NCI-H2171 treated with DMSO at 0.1 percent for 48 hours (cell line): Measurements from ENCODE around the gene PPP1CB.
A peak's percentile ranks its signal among the peaks of the same experiment; 100 is the strongest.
"Not testable (repeated sequence)": the region's sequence is repeated elsewhere in the genome, so short reads cannot be mapped to it uniquely, and the experiment has no call there.

Experiments used
- DNase-seq: peaks from one replicate; lab custom pipeline; 2025; lab: John Stamatoyannopoulos, UW

The PPP1CB gene

DNA sequence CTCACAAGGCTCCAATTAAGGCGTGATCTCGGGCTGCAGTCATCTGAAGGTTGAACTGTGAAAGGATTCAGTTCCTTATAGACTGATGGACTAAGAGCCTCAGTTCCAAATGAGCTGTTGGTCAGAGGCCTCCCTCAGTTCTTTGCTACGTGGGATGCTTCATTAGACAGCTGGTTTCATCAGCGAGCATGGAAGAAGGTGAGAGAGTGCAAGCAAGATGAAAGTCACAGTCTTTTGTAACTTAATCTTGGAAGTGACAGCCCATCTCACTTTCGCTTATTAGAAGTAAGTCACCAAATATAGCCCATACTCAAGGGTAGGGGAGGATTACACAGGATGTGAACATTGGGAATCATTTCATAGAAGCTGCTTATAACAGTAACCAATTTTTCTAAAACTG lies 26.8 kb downstream of the PPP1CB start:
- no peak for DNase-seq

DNA sequence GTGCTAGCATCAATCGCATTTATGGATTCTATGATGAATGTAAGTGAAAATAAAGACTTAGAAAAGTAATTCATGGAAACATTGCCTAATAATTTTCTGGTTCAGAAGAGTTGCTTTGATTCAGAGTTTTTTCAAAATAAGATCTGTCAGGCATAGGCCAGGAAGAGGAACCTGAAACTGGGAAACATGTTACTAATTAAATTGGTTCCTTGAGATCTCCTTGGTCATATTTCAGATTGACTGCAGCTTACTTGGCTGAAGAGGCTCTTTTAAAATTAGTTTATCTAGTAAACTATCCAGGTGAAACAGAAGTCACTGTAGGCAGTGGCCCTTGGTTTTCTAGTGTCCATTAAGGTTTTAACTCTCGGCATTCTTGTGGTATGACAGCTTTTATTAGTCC lies 27.4 kb downstream of the PPP1CB start:
- no peak for DNase-seq

DNA sequence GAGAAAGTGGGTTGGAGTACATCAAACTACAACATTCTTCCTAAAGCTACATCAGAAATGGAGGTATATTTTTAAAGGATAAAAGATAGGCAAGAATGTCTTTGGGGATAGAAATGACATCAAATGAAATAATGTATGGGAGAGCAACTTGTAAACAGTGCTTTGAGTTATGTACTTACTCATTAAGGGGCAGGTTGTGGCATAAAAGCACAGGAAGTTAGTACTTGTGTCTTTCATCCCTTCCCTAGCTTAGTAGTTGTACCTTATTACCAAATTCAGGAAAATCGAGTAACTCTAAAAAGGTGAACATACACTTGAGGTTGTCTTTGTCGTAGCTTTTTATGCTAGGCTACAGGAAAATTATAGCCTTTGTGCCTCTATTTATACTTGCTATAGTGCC lies 28.9 kb downstream of the PPP1CB start:
- DNase-seq, result no peak

DNA sequence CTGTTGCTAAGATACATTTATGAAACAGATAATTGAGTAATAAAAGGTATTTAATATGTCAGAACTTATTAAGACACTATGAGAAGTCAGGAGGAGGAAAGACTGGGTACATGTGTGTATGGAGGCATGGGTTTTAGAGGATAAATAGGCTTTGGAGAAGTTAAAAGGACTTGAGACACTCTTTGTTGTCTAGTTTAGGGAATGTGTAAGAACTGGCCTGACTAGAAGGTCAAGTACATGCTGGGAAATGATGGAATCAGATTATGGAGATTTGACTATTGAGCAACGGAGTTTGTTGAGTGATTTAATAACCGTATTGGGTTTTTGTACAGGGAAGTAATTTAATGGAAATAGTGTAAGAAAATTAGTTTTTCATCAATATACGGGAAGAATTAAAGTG lies 30.8 kb downstream of the PPP1CB start:
- no peak for DNase-seq

DNA sequence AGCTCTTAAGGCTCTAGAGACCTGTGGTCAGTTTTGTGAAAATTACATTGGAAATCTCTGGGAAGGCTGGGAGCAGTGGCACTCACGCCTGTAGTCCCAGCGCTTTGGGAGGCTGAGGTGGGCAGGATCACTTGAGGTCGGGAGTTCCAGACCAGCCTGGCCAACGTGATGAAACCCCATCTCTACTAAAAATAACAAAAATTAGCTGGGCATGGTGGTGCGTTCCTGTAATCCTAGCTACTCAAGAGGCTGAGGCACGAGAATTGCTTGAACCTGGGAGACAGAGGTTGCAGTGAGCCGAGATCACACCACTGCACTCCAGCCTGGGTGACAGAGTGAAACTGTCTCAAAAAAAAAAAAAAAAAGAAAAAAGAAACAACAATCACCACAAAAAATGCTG lies 32.9 kb downstream of the PPP1CB start:
- not testable (repeated sequence) for DNase-seq

DNA sequence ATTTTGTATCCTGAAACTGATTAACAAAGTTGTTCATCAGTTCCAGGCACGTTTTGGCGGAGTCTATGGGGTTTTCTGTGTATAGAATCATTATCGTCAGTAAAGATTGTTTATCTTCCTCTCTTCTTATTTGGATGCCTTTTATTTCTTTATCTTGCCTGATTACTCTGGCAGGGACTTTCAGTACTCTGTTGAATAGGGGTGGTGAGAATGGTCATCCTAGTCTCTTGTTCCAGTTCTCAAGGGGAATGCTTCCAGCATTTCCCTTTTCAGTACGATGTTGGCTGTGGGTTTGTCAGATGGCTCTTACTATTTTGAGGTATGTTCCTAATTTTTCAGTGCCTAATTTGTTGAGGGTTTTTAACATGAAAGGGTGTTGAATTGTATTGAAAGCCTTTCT lies 45.0 kb downstream of the PPP1CB start:
- DNase-seq, result no peak

DNA sequence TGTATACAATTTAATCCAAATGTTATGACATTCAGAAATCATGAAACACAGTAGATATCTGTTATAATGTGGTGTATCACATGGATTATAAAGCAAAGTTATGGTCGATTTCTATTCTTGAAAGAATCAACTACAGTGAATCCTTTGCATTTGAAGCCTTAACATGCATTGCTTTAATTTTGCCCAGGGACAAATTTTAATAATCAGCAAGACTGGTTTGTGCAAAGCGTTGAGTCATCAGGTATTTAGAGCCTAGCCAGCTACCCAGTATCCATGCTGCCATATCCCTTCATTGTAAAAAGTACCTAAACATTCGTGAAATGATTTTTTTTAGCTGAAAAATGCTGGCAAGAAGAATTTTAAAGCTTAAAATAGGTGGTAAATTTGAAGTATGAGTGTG lies 50.1 kb downstream of the PPP1CB start:
- DNase-seq, result no peak

DNA sequence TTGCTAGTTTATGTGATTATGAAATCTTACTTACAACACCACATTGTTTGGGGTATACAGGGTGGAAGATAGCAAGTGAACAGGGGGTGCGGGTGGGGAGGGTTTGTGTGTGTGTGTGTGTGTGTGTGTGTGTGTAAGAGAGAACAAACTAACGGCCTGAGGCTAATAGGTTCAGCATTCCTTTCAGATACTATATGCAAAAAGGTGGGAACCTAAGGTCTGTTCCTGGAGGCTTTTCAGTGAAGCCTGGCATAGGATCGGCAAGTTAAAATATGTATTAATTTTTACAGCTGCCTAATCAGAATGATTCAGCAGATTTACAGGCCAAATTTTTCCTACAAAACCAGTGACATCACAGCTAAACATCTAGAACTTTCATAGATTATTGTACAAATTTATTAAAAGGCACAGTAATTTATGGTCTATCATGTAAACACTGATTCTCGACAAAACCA lies 51.4 kb downstream of the PPP1CB start:
- DNase-seq, result no peak

DNA sequence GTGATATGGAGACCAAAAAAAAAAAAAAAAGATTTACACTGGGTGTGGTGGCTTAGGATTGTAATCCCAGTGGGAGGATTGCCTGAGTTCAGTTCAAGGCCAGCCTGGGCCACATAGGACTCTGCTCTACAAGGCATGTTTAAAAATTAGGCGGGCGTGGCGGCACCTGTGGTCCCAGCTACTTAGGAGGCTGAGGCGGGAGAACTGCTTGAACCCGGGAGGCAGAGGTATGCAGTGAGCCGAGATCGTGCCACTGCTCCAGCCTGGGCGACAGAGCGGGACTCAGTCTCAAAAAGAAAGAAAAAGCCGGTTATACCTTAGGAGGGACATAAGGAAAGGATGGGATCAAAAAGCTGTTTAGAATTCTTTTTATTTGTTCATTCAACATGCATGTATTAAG lies 58.3 kb downstream of the PPP1CB start:
- peak; percentile 39 for DNase-seq

DNA sequence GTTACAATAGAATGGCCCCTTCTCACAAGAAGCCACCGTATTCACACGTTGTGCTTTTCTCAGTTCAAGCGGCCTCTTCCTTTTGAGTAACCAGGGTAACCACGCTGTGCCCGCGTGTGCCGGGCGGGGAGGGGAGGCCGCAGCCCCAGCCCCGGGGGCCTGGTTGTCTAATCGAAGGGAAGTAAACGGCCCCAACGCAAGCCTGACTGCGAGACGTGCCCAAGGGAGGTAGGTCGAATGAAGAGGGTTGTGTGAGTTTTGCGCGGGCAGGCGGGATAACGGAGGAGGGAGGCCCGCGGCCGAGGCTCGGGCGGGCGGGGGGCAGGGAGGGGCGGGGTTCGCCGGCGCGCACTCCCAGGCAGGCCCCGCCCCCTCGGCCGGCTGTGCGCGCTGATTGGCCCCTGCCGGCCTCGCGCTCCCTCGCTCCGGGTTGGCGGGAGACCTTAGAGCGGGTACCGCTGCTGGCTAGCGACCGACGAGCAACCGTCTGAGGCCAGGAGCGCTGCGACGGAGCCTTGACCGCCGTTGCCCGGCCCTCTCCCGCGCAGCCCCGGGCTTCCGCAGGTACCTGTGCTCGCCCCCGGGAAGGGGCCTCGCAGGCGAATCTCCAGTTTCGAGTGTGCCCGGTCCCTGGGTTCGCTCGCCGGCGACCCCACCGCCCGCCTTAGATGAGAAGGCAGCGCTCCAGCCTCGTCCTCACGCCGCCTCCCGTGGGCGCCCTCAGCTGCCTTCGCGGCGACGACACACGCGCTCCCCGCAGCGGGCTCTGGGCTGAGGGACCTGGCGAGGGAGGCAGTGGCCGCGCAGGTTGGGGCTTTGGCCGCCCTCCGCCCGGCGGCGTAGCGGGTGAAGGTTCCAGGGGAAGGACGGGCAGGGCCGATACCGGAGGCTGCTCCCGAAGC lies 59.0 kb downstream of the PPP1CB start, which contains the start of gene SPDYA:
Gene SPDYA (plus strand): TSS at position 451 of the 902 bp plus-strand sequence. CDS start 5,181 bp downstream, outside the sequence.
- DNase-seq, result peak; percentile 81

DNA sequence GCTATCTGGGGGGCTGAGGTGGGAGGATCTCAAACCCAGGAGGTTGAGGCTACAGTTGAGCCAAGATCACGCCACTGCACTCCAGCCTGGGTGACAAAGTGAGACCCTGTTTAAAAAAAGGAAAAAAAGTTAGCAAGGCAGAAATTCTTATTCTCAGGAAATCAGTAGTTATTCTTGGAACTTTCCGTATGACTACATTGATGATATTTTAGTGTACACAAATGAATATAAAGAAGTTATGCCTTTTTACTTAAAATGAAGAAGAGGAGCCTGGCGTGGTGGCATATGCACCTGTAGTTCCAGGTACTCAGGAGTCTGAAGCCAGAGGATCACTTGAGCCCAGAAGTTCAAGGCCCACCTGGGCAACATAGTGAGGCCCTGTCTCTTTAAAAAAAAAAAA lies 66.4 kb downstream of the PPP1CB start:
- no peak for DNase-seq

DNA sequence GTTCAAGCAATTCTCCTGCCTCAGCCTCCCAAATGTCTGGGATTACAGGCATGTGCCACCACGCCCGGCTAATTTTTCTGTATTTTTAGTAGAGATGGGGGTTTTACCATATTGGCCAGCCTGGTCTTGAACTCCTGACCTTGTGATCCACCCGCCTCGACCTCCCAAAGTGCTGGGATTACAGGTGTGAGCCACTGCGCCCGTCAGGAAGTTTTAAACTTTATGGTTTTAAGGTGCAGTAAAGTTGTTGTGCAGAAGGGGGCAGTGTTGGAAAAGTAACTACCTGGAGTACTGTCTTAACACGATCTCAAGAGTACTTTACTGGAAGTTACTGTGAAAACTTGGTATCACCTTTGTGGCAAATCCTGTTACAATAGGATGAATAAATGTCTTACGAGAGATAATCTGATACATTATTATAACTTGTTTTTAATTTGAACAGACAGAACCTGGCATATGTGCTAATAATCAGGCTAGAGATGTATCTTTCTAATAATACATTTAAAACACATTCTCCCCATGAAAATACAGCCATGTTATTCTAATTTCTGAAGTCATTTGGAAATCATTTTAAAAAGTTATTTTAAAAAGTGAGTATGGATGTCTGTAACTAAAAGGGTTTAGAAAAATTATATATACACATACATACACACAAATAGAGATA lies 69.8 kb downstream of the PPP1CB start:
- DNase-seq, result peak; percentile 60

DNA sequence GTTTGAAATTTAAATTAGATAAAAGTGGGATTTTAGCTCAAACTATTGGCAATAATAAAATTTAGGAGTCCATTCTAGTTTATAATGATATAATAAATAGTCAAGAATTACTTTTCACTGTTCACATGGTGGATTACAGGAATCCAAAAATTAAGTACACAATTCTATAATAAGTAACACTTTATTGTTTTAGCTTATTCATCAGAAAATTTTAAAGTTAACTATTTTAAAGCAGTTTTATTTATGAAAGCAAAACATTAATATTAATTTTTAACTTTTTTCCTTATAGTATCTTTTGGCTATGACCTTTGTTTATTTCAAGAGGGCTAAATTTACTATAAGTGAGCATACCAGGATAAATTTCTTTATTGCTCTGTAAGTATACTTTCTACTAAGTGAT lies 70.4 kb downstream of the PPP1CB start:
- no peak for DNase-seq

DNA sequence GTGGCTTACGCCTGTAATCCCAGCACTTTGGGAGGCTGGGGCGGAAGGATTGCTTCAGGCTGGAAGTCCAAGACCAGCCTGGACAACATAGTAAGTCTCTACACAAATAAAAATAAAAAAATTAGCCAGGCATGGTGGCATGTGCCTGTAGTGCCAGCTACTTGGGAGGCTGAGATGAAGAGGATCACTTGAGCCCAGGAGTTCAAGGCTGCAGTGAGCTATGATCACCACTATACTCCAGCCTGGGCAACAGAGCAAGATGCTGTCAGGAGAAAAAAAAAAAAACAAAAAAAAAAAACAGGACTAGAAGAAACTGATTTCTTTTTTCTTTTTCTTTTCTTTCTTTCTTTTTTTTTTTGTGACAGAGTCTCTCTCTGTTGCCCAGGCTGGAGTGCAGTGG lies 72.6 kb downstream of the PPP1CB start:
- no peak for DNase-seq

DNA sequence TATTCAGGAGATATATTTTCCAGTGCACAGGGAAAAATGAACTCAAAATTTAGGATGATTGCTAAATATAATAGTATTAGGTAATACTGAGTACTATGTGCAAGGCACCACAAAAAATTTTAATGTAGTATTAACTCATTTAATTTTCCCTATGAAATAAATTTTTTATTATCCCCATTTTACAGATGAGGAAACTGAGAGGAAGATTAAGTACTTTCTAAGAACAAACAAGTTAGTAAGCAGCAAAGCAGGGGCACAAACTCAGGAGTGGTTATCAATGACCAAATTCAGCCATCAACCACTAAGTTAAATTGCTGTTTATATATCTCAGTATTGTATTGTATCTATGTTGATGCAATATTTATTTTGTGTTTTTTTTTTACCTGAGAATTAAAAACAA lies 73.2 kb downstream of the PPP1CB start:
- DNase-seq, result no peak

DNA sequence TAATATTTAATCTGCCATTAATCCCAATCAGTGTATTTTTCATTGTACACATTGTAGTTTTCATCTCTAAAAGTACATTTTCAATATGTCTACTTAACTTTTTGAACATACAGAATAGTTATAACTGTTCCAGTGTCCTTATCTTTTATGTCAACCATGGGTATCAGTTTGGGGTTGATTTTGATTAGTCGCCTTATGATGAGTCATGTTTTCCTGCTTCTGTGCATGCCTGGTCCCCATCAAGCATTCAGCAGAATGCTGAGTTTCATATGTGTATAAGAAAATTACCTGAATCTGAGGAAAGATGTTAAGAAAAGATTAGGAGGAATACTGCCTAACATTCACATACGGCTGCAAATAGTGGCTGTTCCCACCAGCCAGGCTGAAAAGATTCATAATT lies 76.8 kb downstream of the PPP1CB start:
- DNase-seq, result no peak

DNA sequence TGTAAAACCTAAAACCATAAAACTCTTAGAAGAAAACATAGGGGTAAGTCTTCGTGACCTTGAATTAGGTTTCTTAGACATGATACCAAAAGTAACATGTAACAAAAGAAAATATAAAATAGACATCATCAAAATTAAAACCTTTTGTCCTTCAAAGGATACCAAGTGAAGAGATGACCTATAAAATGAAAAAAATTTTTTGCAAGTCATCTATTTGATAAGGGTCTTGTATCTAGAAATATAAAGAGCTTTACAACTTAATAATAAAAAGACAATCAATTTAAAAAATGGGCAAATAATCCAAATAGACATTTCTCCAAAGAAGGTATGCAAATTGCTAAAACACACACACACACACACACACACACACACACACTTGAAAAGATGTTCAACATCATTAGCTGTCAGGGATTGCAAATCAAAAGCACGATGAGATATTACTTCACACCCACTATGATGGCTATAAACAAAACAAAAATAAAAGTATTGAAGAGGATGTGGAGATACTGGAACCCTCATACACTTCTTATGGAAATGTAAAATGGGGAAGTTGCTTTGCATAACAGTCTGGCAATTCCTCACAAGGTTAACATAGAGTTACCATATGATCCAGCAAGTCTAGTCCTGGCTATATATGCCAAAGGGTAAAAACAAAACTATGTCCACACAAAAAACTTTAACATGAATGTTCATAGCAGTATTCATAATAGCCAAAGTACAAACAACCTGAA lies 82.3 kb downstream of the PPP1CB start:
- DNase-seq, result no peak

DNA sequence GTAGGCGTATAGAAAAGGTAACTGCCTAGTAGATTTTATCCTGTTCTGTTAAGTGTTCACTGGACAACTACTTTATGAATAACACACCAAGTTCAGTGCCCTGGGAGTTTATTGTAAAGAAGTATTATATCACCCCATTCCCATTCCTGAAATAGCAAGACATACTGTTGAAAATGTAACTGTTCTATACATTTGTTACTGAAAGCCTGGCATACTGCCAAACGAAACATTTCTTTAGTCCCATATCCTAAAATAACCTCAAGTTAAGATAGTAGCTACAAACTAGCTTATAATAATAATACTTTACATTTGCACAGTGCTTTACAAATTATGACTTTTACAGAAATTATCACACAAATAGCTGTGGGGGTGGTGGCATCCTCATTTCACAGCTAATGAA lies 84.2 kb downstream of the PPP1CB start:
- DNase-seq, result no peak

DNA sequence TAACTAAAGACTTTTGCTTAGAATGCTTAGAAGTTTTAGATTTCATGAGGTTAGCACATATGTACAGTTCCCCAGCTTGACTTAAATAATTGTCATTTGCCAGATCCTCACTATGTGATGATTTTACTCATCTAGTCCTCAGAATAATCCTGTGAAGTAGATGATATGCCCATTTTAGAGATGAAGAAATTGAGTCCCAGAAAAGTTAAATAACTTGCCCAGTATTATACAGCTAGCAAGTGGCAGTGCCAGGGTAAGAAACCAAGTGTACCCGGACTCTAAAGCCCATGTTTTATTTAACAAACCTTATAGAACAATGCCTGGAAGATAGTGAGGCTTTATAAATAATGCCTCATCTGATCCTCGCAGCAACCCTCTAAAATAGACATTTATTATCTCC lies 87.3 kb downstream of the PPP1CB start:
- no peak for DNase-seq

DNA sequence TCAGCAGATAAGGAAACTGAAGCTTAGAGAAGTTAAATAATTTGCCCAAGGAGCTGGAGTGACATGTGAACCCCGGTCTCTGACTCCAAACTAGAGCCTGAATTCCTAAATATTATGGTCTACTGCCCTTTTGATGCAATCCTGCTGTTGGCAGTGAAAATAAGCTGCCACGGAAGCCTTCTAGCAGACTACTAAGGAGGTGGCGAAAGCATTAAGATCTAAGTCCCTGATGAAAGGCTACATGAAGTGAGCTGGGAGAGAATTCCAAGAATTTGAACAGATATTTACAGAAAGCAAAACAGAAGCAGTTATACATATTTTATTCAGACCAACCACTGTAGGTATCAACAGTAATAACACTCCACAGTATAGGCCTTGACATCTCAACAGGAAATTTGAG lies 90.4 kb downstream of the PPP1CB start:
- no peak for DNase-seq
